Hepatocyte (in vitro differentiated cells): Measurements from ENCODE around the gene ZNF182.
"Not testable (repeated sequence)": the region's sequence is repeated elsewhere in the genome, so short reads cannot be mapped to it uniquely, and the experiment has no call there.

Experiments used
- EZH2 ChIP-seq: fragments of 200-600 bp; sonication (generic); IDR thresholded peaks from 2 replicates; pipeline ENCODE4 v1.6.1; 2016; ENCODE audit warnings: antibody characterized with exemption, mild to moderate bottlenecking, borderline replicate concordance
- EZH2phosphoT487 ChIP-seq: fragments of 200-600 bp; sonication (generic); IDR thresholded peaks from one replicate; pipeline ENCODE4 v1.6.1; 2018; ENCODE audit warnings: antibody characterized with exemption, mild to moderate bottlenecking, low read depth, moderate library complexity; ENCODE audit not compliant: unreplicated experiment, severe bottlenecking
- TF ChIP-seq, protein P1 (sequence below): fragments of 200-600 bp; sonication (generic); IDR thresholded peaks from 2 replicates; pipeline ENCODE4 v1.5.1; 2016; ENCODE audit warnings: antibody characterized with exemption, mild to moderate bottlenecking; ENCODE audit not compliant: poor library complexity

GRCh38 chrX:48027545-48027944 lies 23.8 kb upstream of the ZNF182 start:
- TF ChIP-seq, protein P1, sequence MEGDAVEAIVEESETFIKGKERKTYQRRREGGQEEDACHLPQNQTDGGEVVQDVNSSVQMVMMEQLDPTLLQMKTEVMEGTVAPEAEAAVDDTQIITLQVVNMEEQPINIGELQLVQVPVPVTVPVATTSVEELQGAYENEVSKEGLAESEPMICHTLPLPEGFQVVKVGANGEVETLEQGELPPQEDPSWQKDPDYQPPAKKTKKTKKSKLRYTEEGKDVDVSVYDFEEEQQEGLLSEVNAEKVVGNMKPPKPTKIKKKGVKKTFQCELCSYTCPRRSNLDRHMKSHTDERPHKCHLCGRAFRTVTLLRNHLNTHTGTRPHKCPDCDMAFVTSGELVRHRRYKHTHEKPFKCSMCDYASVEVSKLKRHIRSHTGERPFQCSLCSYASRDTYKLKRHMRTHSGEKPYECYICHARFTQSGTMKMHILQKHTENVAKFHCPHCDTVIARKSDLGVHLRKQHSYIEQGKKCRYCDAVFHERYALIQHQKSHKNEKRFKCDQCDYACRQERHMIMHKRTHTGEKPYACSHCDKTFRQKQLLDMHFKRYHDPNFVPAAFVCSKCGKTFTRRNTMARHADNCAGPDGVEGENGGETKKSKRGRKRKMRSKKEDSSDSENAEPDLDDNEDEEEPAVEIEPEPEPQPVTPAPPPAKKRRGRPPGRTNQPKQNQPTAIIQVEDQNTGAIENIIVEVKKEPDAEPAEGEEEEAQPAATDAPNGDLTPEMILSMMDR, result not testable (repeated sequence)
- TF ChIP-seq EZH2phosphoT487, EZH2: not testable (repeated sequence)
